B cell (primary cell): ENCODE results near the gene ILK. TPM values are rescaled to one million over a fixed set of nuclear protein-coding genes. Genes with fewer than 3 reads are reported as not detected.

Experiments used
- ATAC-seq: fragments of 200-7000 bp; cut with Tn5 transposase; one replicate; pipeline ENCODE4 v1.10.0; 2021; ENCODE audit warnings: low read depth, mild to moderate bottlenecking, moderate number of reproducible peaks, moderate library complexity
- CTCF ChIA-PET: fragments of 350-600 bp; sonication (Branson Sonifier 250); formaldehyde crosslinking; loops from one replicate; lab custom pipeline; 2021; ENCODE audit warnings: antibody characterized with exemption, inconsistent platforms; lab: Charles Lee
- POLR2A ChIA-PET: fragments of 350-600 bp; sonication (Branson Sonifier 250); formaldehyde crosslinking; loops from one replicate; lab custom pipeline; 2021; ENCODE audit warnings: antibody characterized with exemption; lab: Charles Lee
- DNase-seq: peaks from one replicate; pipeline ENCODE4 v3.0.0; 2013
- H2AFZ ChIP-seq: 2 replicates; pipeline ENCODE4 v1.6.1; 2012; ENCODE audit warnings: mild to moderate bottlenecking, low read depth, low read length; ENCODE audit not compliant: insufficient read depth, poor library complexity, severe bottlenecking
- H3K27ac ChIP-seq, 2 donors: 1 replicate in 1 of 2; 2 replicates in 1 of 2; pipeline ENCODE4 v1.5.1; 2012 to 2013; ENCODE audit warnings: low read length in 2 of 2, mild to moderate bottlenecking in 2 of 2, moderate library complexity in 1 of 2
- H3K27me3 ChIP-seq, 4 experiments: fragments of 200-600 bp in 1 of 4; sonication (generic) in 1 of 4; replicated peaks in 1 of 4; 1 replicate in 2 of 4; 2 replicates in 2 of 4; pipeline versions ENCODE4 v1.6.1 to v1.7.0; 2013 to 2016; ENCODE audit warnings: low read length in 3 of 4, mild to moderate bottlenecking in 2 of 4, mixed read lengths in 1 of 4, moderate library complexity in 1 of 4; ENCODE audit not compliant: insufficient read depth in 4 of 4, control insufficient read depth in 3 of 4; ENCODE audit errors: control extremely low read depth in 1 of 4
- H3K36me3 ChIP-seq, 2 experiments: replicated peaks in 1 of 2; 1 replicate in 1 of 2; 2 replicates in 1 of 2; pipeline versions ENCODE4 v1.6.1 to v1.7.1; 2013; ENCODE audit warnings: low read length in 1 of 2; ENCODE audit not compliant: insufficient read depth in 2 of 2, control insufficient read depth in 1 of 2; ENCODE audit errors: control extremely low read depth in 1 of 2, extremely low read depth in 1 of 2
- H3K4me1 ChIP-seq, 2 donors: fragments of 200-600 bp in 1 of 2; sonication (generic) in 1 of 2; 1 replicate in 1 of 2; 2 replicates in 1 of 2; pipeline versions ENCODE4 v1.5.1 to v1.6.1; 2013 to 2017; ENCODE audit warnings: low read length in 2 of 2; ENCODE audit not compliant: control insufficient read depth in 2 of 2, insufficient read depth in 2 of 2
- H3K4me2 ChIP-seq: replicated peaks from 2 replicates; pipeline ENCODE3; 2012; ENCODE audit warnings: mild to moderate bottlenecking, low read depth, low read length; ENCODE audit not compliant: poor library complexity, severe bottlenecking
- H3K4me3 ChIP-seq, 5 experiments: fragments of 200-600 bp in 1 of 5; sonication (generic) in 1 of 5; 1 replicate in 3 of 5; 2 replicates in 2 of 5; pipeline versions ENCODE4 v1.5.1 to v1.7.0; 2011 to 2016; ENCODE audit warnings: low read length in 4 of 5, mild to moderate bottlenecking in 4 of 5, low read depth in 2 of 5, control low read depth in 1 of 5, moderate library complexity in 1 of 5; ENCODE audit not compliant: insufficient read depth in 1 of 5; ENCODE audit errors: control extremely low read depth in 1 of 5, extremely low read depth in 1 of 5
- H3K79me2 ChIP-seq: fragments of 200-600 bp; sonication (generic); one replicate; pipeline ENCODE4 v1.6.0; 2016; ENCODE audit warnings: low read length; ENCODE audit not compliant: control insufficient read depth, insufficient read depth
- H3K9ac ChIP-seq: fragments of 200-600 bp; sonication (generic); 2 replicates; pipeline ENCODE4 v1.6.1; 2017; ENCODE audit warnings: mild to moderate bottlenecking, low read length, moderate library complexity
- H3K9me3 ChIP-seq, 3 donors: one replicate each; pipeline versions ENCODE4 v1.6.1 to v1.7.1; 2013; ENCODE audit warnings: low read length in 2 of 3; ENCODE audit not compliant: control insufficient read depth in 2 of 3, insufficient read depth in 1 of 3; ENCODE audit errors: control extremely low read depth in 1 of 3
- H4K20me1 ChIP-seq: 2 replicates; pipeline ENCODE4 v1.6.0; 2012; ENCODE audit warnings: mild to moderate bottlenecking, low read length; ENCODE audit not compliant: insufficient read depth, control insufficient read depth, poor library complexity, severe bottlenecking
- H3K27ac Mint-ChIP-seq: one replicate; pipeline ENCODE4 v1.8.0; 2021; ENCODE audit warnings: mixed read lengths
- H3K27me3 Mint-ChIP-seq: one replicate; pipeline ENCODE4 v1.8.0; 2021; ENCODE audit warnings: mixed read lengths
- H3K4me1 Mint-ChIP-seq: one replicate; pipeline ENCODE4 v1.8.0; 2021; ENCODE audit warnings: mixed read lengths
- H3K4me3 Mint-ChIP-seq: one replicate; pipeline ENCODE4 v1.8.0; 2021; ENCODE audit warnings: mixed read lengths
- H3K9me3 Mint-ChIP-seq: one replicate; pipeline ENCODE4 v1.8.0; 2022; ENCODE audit warnings: mixed read lengths; ENCODE audit not compliant: insufficient read depth
- EZH2 ChIP-seq: IDR thresholded peaks from 2 replicates; pipeline ENCODE4 v1.6.1; 2012; ENCODE audit warnings: borderline replicate concordance, low read depth, mild to moderate bottlenecking, moderate library complexity, low read length; ENCODE audit not compliant: insufficient read depth, poor library complexity, severe bottlenecking
- WGBS: methylation state at CpG from one replicate; pipeline ENCODE4 v1.1.5; 2013; ENCODE audit warnings: missing lambda C conversion rate; ENCODE audit not compliant: insufficient coverage; 5-methylcytosine and 5-hydroxymethylcytosine counted together
- intact Hi-C: fragments of 100-400 bp; cut with micrococcal nuclease; formaldehyde crosslinking; loops from one replicate; pipeline ENCODE4 v1.10.0; 2022
- polyA plus RNA-seq: library from polyadenylated mRNA; depleted of rRNA; stranded (reverse); fragments of >200 nt; gene quantifications from 2 replicates; pipeline ENCODE4 v1.2.3, GENCODE V29; 2012
- total RNA-seq, 2 donors: library from RNA; stranded (reverse); fragments of 120-200 nt in 1 of 2; gene quantifications; 1 replicate in 1 of 2; 2 replicates in 1 of 2; pipeline versions ENCODE4 v1.2.3 to v1.2.4, GENCODE V29; 2013 to 2022
- TF ChIP-seq, protein P1 (sequence below): fragments of 200-600 bp; IDR thresholded peaks from one replicate; pipeline ENCODE4 v1.8.0; 2022; ENCODE audit warnings: antibody characterized with exemption, mild to moderate bottlenecking

ILK gene
- total and polyA plus RNA-seq, 2 donors (not counting 1 experiment from before 2014, with no cell fraction given) = 88.5 to 131 TPM

DNA sequence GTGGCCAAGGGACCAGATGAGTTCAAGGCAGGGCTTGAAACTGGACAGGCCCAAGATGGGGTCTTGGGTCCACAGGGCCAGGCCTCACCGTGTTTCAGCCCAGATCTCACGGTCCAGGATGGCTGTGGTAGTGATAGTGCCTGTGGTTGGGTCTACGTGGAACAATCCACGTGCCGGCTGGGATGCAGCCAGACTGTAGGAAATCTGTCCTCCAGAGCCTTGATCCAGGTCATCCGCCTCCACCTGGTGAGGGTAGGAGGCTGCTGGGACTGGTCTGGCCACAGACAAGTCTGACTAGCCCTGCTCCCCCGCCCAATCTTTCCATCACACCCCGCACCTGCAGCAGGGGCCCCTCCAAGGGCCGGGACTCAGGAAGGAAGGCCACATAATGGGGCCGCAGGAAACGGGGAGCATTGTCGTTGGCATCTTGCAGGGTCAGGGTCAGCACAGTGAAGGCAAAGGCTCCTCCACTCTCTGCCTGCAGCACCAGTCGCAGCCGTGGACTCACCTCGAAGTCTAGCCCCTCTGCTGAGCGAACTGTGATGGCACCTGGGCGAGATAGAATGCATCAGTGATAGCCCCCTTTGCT, 22.4 kb downstream of the ILK start:
- Histone ChIP-seq H3K36me3 (no peaks in the 10 kb centered on the region), H3K4me1 (peaks cover 8 to 15% of the 10 kb centered on the region in 2 donors), H3K9ac (no peak overlapping the region), H3K27me3 (no peaks in the 10 kb centered on the region), H3K4me3 (no peak overlapping the region), H2AFZ (no peak overlapping the region), H3K27ac (no peak overlapping the region), H3K9me3 (no peaks in the 10 kb centered on the region), H3K4me2 (no peak overlapping the region), H3K79me2 (no peaks in the 10 kb centered on the region), H4K20me1 (no peaks in the 10 kb centered on the region)
- intact Hi-C loops = no loop called here
- POLR2A ChIA-PET = no interaction called here
- peaks cover 22% of the 10 kb centered on the region for H3K4me1 Mint-ChIP-seq
- ATAC-seq (no peak), DNase-seq (no peak)
- no peaks in the 10 kb centered on the region for H3K27me3 Mint-ChIP-seq
- H3K9me3 Mint-ChIP-seq = no peaks in the 10 kb centered on the region
- WGBS = 94% methylated on average over 17 of the region's 17 CpGs
- H3K4me3 Mint-ChIP-seq = no peak overlapping the region
- CTCF ChIA-PET = no interaction called here
- no peak for TF ChIP-seq EZH2
- TF ChIP-seq, protein P1, sequence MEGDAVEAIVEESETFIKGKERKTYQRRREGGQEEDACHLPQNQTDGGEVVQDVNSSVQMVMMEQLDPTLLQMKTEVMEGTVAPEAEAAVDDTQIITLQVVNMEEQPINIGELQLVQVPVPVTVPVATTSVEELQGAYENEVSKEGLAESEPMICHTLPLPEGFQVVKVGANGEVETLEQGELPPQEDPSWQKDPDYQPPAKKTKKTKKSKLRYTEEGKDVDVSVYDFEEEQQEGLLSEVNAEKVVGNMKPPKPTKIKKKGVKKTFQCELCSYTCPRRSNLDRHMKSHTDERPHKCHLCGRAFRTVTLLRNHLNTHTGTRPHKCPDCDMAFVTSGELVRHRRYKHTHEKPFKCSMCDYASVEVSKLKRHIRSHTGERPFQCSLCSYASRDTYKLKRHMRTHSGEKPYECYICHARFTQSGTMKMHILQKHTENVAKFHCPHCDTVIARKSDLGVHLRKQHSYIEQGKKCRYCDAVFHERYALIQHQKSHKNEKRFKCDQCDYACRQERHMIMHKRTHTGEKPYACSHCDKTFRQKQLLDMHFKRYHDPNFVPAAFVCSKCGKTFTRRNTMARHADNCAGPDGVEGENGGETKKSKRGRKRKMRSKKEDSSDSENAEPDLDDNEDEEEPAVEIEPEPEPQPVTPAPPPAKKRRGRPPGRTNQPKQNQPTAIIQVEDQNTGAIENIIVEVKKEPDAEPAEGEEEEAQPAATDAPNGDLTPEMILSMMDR = no peak
- H3K27ac Mint-ChIP-seq = no peak overlapping the region

DNA sequence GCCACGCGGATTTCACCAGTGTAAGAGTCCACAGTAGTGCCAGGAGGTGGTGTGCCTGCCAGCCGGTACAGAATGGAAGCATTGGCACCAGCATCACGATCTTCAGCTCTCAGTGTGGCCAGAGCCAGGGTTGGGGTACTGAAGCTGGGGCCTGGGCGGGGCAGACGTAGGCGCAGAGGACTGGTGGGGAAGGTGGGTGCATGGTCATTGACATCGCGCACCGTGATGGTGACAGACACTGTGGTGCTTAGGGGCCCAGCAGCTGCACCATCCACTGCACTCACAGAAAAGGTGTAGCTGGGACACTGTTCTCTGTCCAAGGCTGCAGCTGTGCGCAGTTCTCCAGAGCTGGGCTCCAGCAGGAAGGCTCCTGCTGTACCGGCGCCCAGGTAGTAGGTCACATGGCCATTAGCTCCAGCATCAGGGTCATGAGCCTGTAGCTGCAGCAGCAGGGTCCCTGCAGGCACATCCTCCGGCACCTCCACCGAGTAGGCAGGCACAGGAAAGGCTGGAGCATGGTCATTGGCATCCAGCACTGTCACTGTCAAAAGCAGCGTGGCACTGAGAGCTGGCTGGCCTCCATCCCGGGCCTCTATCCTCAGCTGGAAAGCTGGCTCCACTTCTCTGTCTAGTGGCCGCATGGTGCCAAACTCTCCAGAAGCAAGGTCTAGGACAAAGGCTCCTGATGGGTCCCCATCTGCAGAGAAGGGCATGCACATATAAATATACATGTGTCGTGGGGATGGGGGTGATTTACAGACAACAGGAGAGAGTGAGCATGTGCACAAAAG, 23.6 kb downstream of the ILK start:
- no peaks in the 10 kb centered on the region for H3K9me3 Mint-ChIP-seq
- Histone ChIP-seq H3K36me3 (no peaks in the 10 kb centered on the region), H3K27ac (no peak overlapping the region), H3K4me3 (no peak overlapping the region), H3K27me3 (no peaks in the 10 kb centered on the region), H3K9me3 (no peaks in the 10 kb centered on the region), H4K20me1 (no peaks in the 10 kb centered on the region), H3K79me2 (no peaks in the 10 kb centered on the region), H3K9ac (no peak overlapping the region), H3K4me1 (peaks cover 8 to 15% of the 10 kb centered on the region in 2 donors), H2AFZ (peak overlapping the region; percentile 64), H3K4me2 (peak overlapping the region; percentile 59)
- WGBS = 87% methylated on average over 19 of the region's 19 CpGs
- ATAC-seq (no peak), DNase-seq (no peak)
- ChIA-PET POLR2A (interaction anchor here (0.9 to 1.8 kb wide), 3 partner anchors 9 to 20 kb away, joined by 4 to 7 read pairs (median 7); partner anchors contain the start of genes TAF10 and TPP1), CTCF (interaction anchor here (0.8 to 2.1 kb wide), 6 partner anchors 9 to 56 kb away, joined by 3 to 8 read pairs (median 5); partner anchors contain the start of genes ILK, MRPL17 and TPP1)
- TF ChIP-seq, protein P1 = no peak
- TF ChIP-seq EZH2 = no peak
- no peaks in the 10 kb centered on the region for H3K27me3 Mint-ChIP-seq
- H3K4me3 Mint-ChIP-seq = peak overlapping the region; percentile 12
- H3K27ac Mint-ChIP-seq = peak overlapping the region; percentile 24
- intact Hi-C loops = no loop called here
- H3K4me1 Mint-ChIP-seq = peaks cover 22% of the 10 kb centered on the region
